OCI-LY7 (cell line): Measurements from ENCODE around the gene PITPNC1. TPM values are rescaled to one million over a fixed set of nuclear protein-coding genes. Genes with fewer than 3 reads are reported as not detected.

Experiments
- BruUV-seq: library from RNA; stranded (reverse); fragments of 400-500 nt; replicated peaks from 2 replicates; lab custom pipeline; 2021; lab: Mats Ljungman, UMichigan
- CTCF ChIA-PET: fragments of 300-600 bp; sonication (Branson Sonifier 250); formaldehyde crosslinking; loops from one replicate; lab custom pipeline; 2022; ENCODE audit warnings: antibody characterized with exemption; ENCODE audit not compliant: unreplicated experiment; lab: Charles Lee
- POLR2A ChIA-PET: fragments of 300-600 bp; sonication (Branson Sonifier 250); formaldehyde crosslinking; loops from one replicate; lab custom pipeline; 2022; ENCODE audit warnings: antibody characterized with exemption; lab: Charles Lee
- DNase-seq: peaks from one replicate; pipeline ENCODE4 v3.0.0-alpha.2; 2015; ENCODE audit warnings: low spot score
- H2AFZ ChIP-seq: fragments of 200-600 bp; sonication (generic), shearing (Covaris generic); 2 replicates; pipeline ENCODE4 v1.6.1; 2014; ENCODE audit warnings: mild to moderate bottlenecking, antibody characterized with exemption, low read length, moderate library complexity
- H3K27ac ChIP-seq: fragments of 200-600 bp; sonication (generic); 2 replicates; pipeline ENCODE4 v1.5.1; 2014; ENCODE audit warnings: mixed run types, low read depth, mild to moderate bottlenecking, moderate library complexity, low read length, inconsistent platforms; ENCODE audit not compliant: poor library complexity, severe bottlenecking
- H3K36me3 ChIP-seq: fragments of 200-600 bp; sonication (generic); 2 replicates; pipeline ENCODE4 v1.6.1; 2014; ENCODE audit warnings: mild to moderate bottlenecking, antibody characterized with exemption, low read length, moderate library complexity, mixed read lengths; ENCODE audit not compliant: insufficient read depth
- H3K4me1 ChIP-seq: fragments of 200-600 bp; sonication (generic); 2 replicates; pipeline ENCODE4 v1.5.1; 2014; ENCODE audit warnings: mild to moderate bottlenecking, low read length; ENCODE audit not compliant: insufficient read depth, poor library complexity, severe bottlenecking
- H3K4me2 ChIP-seq: fragments of 200-600 bp; sonication (generic); 2 replicates; pipeline ENCODE4 v1.6.1; 2014; ENCODE audit warnings: mild to moderate bottlenecking, low read length
- H3K4me3 ChIP-seq: fragments of 200-600 bp; sonication (generic); 2 replicates; pipeline ENCODE4 v1.5.1; 2014; ENCODE audit warnings: mild to moderate bottlenecking, low read depth, low read length; ENCODE audit not compliant: poor library complexity, severe bottlenecking
- H3K79me2 ChIP-seq: fragments of 200-600 bp; sonication (generic); 2 replicates; pipeline ENCODE4 v1.6.1; 2016; ENCODE audit warnings: low read depth, mild to moderate bottlenecking, low read length, moderate library complexity, mixed read lengths; ENCODE audit not compliant: insufficient read depth
- H3K9me2 ChIP-seq: fragments of 200-600 bp; sonication (generic); 2 replicates; pipeline ENCODE4 v1.6.1; 2016; ENCODE audit warnings: mild to moderate bottlenecking, low read length, mixed read lengths; ENCODE audit not compliant: insufficient read depth
- H3K9me3 ChIP-seq: fragments of 200-600 bp; sonication (generic); 2 replicates; pipeline ENCODE4 v1.6.1; 2014; ENCODE audit warnings: mild to moderate bottlenecking, mixed run types, low read length, mixed read lengths
- H4K20me1 ChIP-seq: fragments of 200-600 bp; sonication (generic); 2 replicates; pipeline ENCODE4 v1.6.1; 2014; ENCODE audit warnings: mild to moderate bottlenecking, antibody characterized with exemption, low read length, moderate library complexity, mixed read lengths; ENCODE audit not compliant: insufficient read depth
- CTCF ChIP-seq: fragments of 200-600 bp; sonication (generic); conservative IDR thresholded peaks from 2 replicates; pipeline ENCODE4 v1.5.1; 2014; ENCODE audit warnings: mild to moderate bottlenecking, antibody characterized with exemption, low read length, moderate library complexity, mixed read lengths
- EZH2phosphoT487 ChIP-seq: fragments of 200-600 bp; sonication (generic); IDR thresholded peaks from 2 replicates; pipeline ENCODE4 v1.6.1; 2018; ENCODE audit warnings: low read depth, borderline replicate concordance, mild to moderate bottlenecking, mixed run types, antibody characterized with exemption, low read length, moderate library complexity, mixed read lengths
- intact Hi-C: fragments of 100-400 bp; cut with micrococcal nuclease; formaldehyde crosslinking; loops from one replicate; pipeline ENCODE4 v1.10.0; 2022; ENCODE audit not compliant: unreplicated experiment
- total RNA-seq, 2 experiments: library from RNA; depleted of rRNA in 1 of 2; stranded (reverse); fragments of >200 nt in 1 of 2; shearing (Covaris generic) in 1 of 2; gene quantifications; 2 replicates each; pipeline ENCODE4 v1.2.3, GENCODE V29; 2014 to 2022

PITPNC1 gene
- total RNA-seq, 2 experiments from 2014 or later = 14.3 to 21.1 TPM

GRCh38 chr17:67366193-67367157, 10.6 kb upstream of the PITPNC1 start, which contains the start of gene PSMD12:
TSS of gene PSMD12 (minus strand) at chr17:67366577. CDS start at chr17:67366519, 58 bp downstream.
- Histone ChIP-seq H3K9me2 (no peaks in the 10 kb centered on the region), H2AFZ (peak within 1 kb of the TSS; percentile 98), H3K79me2 (peaks cover 48% of the 10 kb centered on the region), H4K20me1 (peaks cover 15% of the 10 kb centered on the region; the same call in 1 of the 2 replicates), H3K9me3 (no peaks in the 10 kb centered on the region), H3K4me2 (peak within 1 kb of the TSS; percentile 73), H3K36me3 (peaks cover 21% of the 10 kb centered on the region), H3K27ac (peak within 1 kb of the TSS; percentile 50), H3K4me3 (peak within 1 kb of the TSS; percentile 90), H3K4me1 (peaks cover 33% of the 10 kb centered on the region)
- intact Hi-C loops = no loop called here
- DNase-seq = peak; percentile 93
- CTCF ChIA-PET = no interaction called here
- TF ChIP-seq CTCF = no peak
- no peak for TF ChIP-seq EZH2phosphoT487
- POLR2A ChIA-PET = interaction anchor here (0.6 to 1.4 kb wide), 3 partner anchors 10 to 452 kb away, joined by 3 to 4 read pairs (median 3); no protein-coding TSS in a partner anchor
- BruUV-seq = TSS peak; percentile 53

- Histone ChIP-seq H3K79me2 (peaks cover 18% of the 10 kb centered on the region), H3K27ac (no peak overlapping the region), H3K9me2 (no peaks in the 10 kb centered on the region), H3K4me3 (no peak overlapping the region), H4K20me1 (peaks cover 8% of the 10 kb centered on the region; the same call in 1 of the 2 replicates), H3K4me2 (no peak overlapping the region), H3K36me3 (peaks cover under 1% of the 10 kb centered on the region; the same call in 1 of the 2 replicates), H3K9me3 (no peaks in the 10 kb centered on the region), H3K4me1 (peaks cover 20% of the 10 kb centered on the region), H2AFZ (no peak overlapping the region; the same call in 1 of the 2 replicates)
- ChIA-PET POLR2A (interaction anchor here (0.6 to 1.5 kb wide), 2 partner anchors 9 to 202 kb away, joined by 3 read pairs; no protein-coding TSS in a partner anchor), CTCF (no interaction called here)
- intact Hi-C loops = loop anchor here (10.0 kb wide), 1 partner anchor 655 kb away; no protein-coding TSS in a partner anchor
- BruUV-seq = no TSS peak
- DNase-seq = no peak
- no peak for TF ChIP-seq CTCF
- TF ChIP-seq EZH2phosphoT487 = no peak
Measured at GRCh38 chr17:67369676-67370075, 7.4 kb upstream of the PITPNC1 start.
